Neural cell (in vitro differentiated cells): Measurements from ENCODE around the gene ADGRG1.

Source experiments
- EP300 ChIP-seq: fragments of 450-650 bp; conservative IDR thresholded peaks from 2 replicates; pipeline ENCODE4 v1.6.1; 2014; ENCODE audit warnings: antibody characterized with exemption, mild to moderate bottlenecking, moderate library complexity; ENCODE audit not compliant: poor library complexity, severe bottlenecking
- EZH2 ChIP-seq: fragments of 200-600, 300-800 bp; shearing (Covaris generic), sonication (generic); IDR thresholded peaks from 2 replicates; pipeline ENCODE4 v1.6.1; 2014; ENCODE audit warnings: antibody characterized with exemption, low read length, borderline replicate concordance, mild to moderate bottlenecking; ENCODE audit not compliant: insufficient read depth, poor library complexity, severe bottlenecking
- POLR2AphosphoS5 ChIP-seq: IDR thresholded peaks from 2 replicates; pipeline ENCODE4 v1.6.1; 2012
- RAD21 ChIP-seq: fragments of 450-650 bp; conservative IDR thresholded peaks from 2 replicates; pipeline ENCODE4 v1.6.1; 2014; ENCODE audit warnings: antibody characterized with exemption, mild to moderate bottlenecking, moderate library complexity
- SMC3 ChIP-seq: fragments of 450-650 bp; conservative IDR thresholded peaks from 2 replicates; pipeline ENCODE4 v1.6.1; 2014; ENCODE audit warnings: antibody characterized with exemption, mild to moderate bottlenecking, moderate library complexity; ENCODE audit not compliant: poor library complexity
- TAF1 ChIP-seq: IDR thresholded peaks from 2 replicates; pipeline ENCODE4 v1.6.1; 2012; ENCODE audit warnings: low read depth
- TF ChIP-seq, protein P1 (sequence below): fragments of 450-650 bp; IDR thresholded peaks from 2 replicates; pipeline ENCODE4 v1.5.1; 2014; ENCODE audit warnings: antibody characterized with exemption, mild to moderate bottlenecking, moderate library complexity; ENCODE audit not compliant: poor library complexity, severe bottlenecking
- TF ChIP-seq, protein P2 (sequence below): IDR thresholded peaks from 2 replicates; pipeline ENCODE4 v1.6.1; 2012; ENCODE audit warnings: borderline replicate concordance

DNA sequence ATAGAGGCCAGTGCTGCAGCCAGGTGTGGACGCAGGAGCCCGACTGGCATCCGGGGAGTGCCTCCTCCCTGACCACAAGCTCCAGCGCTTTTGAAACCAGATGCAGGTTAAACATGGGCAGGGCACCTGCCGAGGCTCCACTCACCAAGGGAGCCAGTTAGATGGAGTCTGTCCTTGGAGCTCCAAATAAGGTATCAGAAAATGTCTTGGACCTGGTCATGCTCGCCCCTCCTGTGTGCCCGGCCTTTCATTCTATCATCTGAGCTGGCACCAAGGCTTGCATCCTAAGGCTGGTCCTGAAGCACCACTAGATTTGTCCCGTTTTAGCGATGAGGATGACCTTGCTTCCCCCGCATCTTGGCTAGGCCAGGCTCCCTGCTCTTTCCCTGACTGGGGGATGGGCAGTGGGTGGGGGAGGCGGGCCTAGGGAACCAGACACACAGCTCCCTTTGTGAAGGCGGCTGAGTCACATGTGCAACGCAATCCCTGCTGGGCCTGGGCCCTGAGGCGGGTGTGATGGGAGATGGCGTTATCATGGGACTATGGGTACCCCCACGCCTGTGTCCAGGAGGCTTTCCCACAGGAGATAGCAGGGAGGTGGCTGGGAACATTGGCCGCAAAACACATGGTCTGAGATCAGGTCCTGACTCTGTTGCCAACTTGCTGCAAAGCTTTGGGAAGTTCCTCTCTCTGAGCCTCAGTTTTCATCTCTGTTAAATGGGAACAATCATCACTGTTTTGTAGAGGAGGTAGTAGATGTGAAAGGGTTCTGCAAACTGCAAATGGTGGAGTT is 5.0 kb upstream of the ADGRG1 start:
- TF ChIP-seq POLR2AphosphoS5 (no peak), EZH2 (no peak), RAD21 (no peak), TAF1 (no peak), EP300 (no peak), SMC3 (no peak)
- TF ChIP-seq, protein P1, sequence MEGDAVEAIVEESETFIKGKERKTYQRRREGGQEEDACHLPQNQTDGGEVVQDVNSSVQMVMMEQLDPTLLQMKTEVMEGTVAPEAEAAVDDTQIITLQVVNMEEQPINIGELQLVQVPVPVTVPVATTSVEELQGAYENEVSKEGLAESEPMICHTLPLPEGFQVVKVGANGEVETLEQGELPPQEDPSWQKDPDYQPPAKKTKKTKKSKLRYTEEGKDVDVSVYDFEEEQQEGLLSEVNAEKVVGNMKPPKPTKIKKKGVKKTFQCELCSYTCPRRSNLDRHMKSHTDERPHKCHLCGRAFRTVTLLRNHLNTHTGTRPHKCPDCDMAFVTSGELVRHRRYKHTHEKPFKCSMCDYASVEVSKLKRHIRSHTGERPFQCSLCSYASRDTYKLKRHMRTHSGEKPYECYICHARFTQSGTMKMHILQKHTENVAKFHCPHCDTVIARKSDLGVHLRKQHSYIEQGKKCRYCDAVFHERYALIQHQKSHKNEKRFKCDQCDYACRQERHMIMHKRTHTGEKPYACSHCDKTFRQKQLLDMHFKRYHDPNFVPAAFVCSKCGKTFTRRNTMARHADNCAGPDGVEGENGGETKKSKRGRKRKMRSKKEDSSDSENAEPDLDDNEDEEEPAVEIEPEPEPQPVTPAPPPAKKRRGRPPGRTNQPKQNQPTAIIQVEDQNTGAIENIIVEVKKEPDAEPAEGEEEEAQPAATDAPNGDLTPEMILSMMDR = no peak
- TF ChIP-seq, protein P2, sequence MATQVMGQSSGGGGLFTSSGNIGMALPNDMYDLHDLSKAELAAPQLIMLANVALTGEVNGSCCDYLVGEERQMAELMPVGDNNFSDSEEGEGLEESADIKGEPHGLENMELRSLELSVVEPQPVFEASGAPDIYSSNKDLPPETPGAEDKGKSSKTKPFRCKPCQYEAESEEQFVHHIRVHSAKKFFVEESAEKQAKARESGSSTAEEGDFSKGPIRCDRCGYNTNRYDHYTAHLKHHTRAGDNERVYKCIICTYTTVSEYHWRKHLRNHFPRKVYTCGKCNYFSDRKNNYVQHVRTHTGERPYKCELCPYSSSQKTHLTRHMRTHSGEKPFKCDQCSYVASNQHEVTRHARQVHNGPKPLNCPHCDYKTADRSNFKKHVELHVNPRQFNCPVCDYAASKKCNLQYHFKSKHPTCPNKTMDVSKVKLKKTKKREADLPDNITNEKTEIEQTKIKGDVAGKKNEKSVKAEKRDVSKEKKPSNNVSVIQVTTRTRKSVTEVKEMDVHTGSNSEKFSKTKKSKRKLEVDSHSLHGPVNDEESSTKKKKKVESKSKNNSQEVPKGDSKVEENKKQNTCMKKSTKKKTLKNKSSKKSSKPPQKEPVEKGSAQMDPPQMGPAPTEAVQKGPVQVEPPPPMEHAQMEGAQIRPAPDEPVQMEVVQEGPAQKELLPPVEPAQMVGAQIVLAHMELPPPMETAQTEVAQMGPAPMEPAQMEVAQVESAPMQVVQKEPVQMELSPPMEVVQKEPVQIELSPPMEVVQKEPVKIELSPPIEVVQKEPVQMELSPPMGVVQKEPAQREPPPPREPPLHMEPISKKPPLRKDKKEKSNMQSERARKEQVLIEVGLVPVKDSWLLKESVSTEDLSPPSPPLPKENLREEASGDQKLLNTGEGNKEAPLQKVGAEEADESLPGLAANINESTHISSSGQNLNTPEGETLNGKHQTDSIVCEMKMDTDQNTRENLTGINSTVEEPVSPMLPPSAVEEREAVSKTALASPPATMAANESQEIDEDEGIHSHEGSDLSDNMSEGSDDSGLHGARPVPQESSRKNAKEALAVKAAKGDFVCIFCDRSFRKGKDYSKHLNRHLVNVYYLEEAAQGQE = no peak
